Activated CD8-positive, alpha-beta memory T cell treated with anti-CD3 and anti-CD28 coated beads, Interleukin-2, amount 10 ng/mL, durations not matched to agents 7 days and 5 days (primary cell): ENCODE measurements around the gene STK17A. TPM values are rescaled to one million over a fixed set of nuclear protein-coding genes. Genes with fewer than 3 reads are reported as not detected.
"Not testable (repeated sequence)": the region's sequence is repeated elsewhere in the genome, so short reads cannot be mapped to it uniquely, and the experiment has no call there.

Source experiments
- ATAC-seq: fragments of 150-1000 bp; cut with Tn5 transposase; one replicate; pipeline ENCODE4 v1.10.0; 2021; ENCODE audit warnings: moderate library complexity
- CTCF ChIA-PET: fragments of 350-600 bp; sonication (Branson Sonifier 250); formaldehyde crosslinking; loops from one replicate; lab custom pipeline; 2021; ENCODE audit warnings: antibody characterized with exemption; lab: Charles Lee
- DNase-seq: peaks from one replicate; pipeline ENCODE4 v3.0.0-alpha.2; 2020
- H3K27ac Mint-ChIP-seq: one replicate; pipeline ENCODE4 v1.8.0; 2021; ENCODE audit warnings: mild to moderate bottlenecking, mixed read lengths
- H3K27me3 Mint-ChIP-seq: one replicate; pipeline ENCODE4 v1.8.0; 2021; ENCODE audit warnings: mixed read lengths
- H3K36me3 Mint-ChIP-seq: one replicate; pipeline ENCODE4 v1.8.0; 2021; ENCODE audit warnings: mild to moderate bottlenecking, mixed read lengths
- H3K4me1 Mint-ChIP-seq: one replicate; pipeline ENCODE4 v1.8.0; 2021; ENCODE audit warnings: mixed read lengths
- H3K4me3 Mint-ChIP-seq: one replicate; pipeline ENCODE4 v1.8.0; 2021; ENCODE audit warnings: mild to moderate bottlenecking, moderate library complexity, mixed read lengths
- H3K9me3 Mint-ChIP-seq: one replicate; pipeline ENCODE4 v1.8.0; 2022; ENCODE audit warnings: low read depth, mixed read lengths
- total RNA-seq, 2 experiments: library from RNA; stranded (reverse); gene quantifications; one replicate each; pipeline ENCODE4 v1.2.3, GENCODE V29; 2021

Gene STK17A
- total RNA-seq, 2 experiments from 2014 or later: 84.9 to 86.1 TPM

DNA sequence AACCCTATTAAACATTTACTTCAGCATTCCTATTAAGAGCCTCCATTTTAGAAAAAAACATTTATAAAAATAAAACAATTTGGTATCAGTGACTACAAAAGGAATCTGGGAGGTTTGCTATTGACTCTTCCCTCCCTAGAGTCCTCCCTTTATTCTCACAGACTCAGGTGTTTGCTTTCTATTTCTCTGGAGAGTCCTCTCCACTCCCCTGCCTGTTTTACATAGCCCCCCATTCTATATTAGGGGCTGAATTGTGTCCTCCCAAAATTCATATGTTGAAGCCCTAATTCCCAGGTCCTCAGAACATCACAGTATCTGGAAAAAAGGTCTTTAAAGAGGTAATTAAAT lies 76.6 kb downstream of the STK17A start:
- peak overlapping the region; percentile 31 for H3K27ac Mint-ChIP-seq
- CTCF ChIA-PET: interaction anchor here (2.2 kb wide), 1 partner anchor 76 kb away, joined by 9 read pairs; the partner anchor contains the start of gene STK17A
- DNase-seq: no peak
- H3K27me3 Mint-ChIP-seq: no peaks in the 10 kb centered on the region
- no peak for ATAC-seq
- peaks cover 53% of the 10 kb centered on the region for H3K36me3 Mint-ChIP-seq
- peaks cover 52% of the 10 kb centered on the region for H3K4me1 Mint-ChIP-seq
- no peaks in the 10 kb centered on the region for H3K9me3 Mint-ChIP-seq
- H3K4me3 Mint-ChIP-seq: no peak overlapping the region

DNA sequence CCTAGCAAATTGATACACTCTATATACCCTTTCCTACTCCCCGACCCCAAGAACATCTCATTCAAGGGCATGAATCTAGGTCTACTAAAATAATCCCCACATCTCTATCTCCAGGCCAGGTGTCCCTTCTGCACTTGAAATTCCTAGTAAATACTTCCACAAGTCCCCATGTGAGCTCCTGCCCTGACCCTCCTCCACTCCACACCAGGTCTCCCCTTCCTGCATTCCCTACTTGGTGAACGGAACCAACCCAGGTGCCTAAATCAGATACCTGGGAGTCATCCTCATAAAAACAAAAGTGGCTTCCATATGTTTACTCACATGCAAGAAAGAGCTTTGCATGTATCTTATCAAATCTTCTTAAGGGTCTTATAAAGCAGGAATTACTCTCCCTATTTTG lies 77.2 kb downstream of the STK17A start:
- H3K27ac Mint-ChIP-seq: peak overlapping the region; percentile 63
- ATAC-seq (no peak), DNase-seq (no peak)
- H3K9me3 Mint-ChIP-seq: no peaks in the 10 kb centered on the region
- H3K4me1 Mint-ChIP-seq: peaks cover 55% of the 10 kb centered on the region
- CTCF ChIA-PET: interaction anchor here (1.2 to 2.2 kb wide), 2 partner anchors 33 to 77 kb away, joined by 3 to 9 read pairs; partner anchors contain the start of gene STK17A
- no peaks in the 10 kb centered on the region for H3K27me3 Mint-ChIP-seq
- H3K4me3 Mint-ChIP-seq: no peak overlapping the region
- peaks cover 55% of the 10 kb centered on the region for H3K36me3 Mint-ChIP-seq

DNA sequence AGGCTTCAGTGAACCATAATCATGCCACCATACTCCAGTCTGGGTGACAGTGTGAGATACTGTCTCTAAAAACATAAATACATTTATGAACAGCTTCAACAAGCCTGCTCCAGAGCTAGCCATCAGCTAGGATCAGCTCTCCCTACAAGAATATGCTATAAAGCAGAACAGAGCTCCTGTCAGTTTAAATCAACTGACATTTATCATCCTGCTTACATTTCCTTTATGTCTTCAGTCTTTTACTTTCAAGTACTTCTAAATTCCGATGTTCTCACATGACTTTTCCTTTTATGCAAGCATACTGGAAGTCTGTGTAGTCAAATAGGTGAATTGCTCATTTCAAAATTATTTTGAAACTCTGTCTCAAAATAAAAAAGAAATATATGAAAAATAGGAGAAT lies 81.8 kb downstream of the STK17A start:
- Mint-ChIP-seq H3K27me3 (no peaks in the 10 kb centered on the region), H3K27ac (no peak overlapping the region), H3K4me1 (peaks cover 43% of the 10 kb centered on the region), H3K4me3 (no peak overlapping the region), H3K9me3 (no peaks in the 10 kb centered on the region), H3K36me3 (peaks cover 67% of the 10 kb centered on the region)
- DNase-seq (no peak), ATAC-seq (no peak)
- CTCF ChIA-PET: interaction anchor here (1.5 to 2.5 kb wide), 2 partner anchors 80 to 82 kb away, joined by 4 to 12 read pairs; partner anchors contain the start of gene STK17A

DNA sequence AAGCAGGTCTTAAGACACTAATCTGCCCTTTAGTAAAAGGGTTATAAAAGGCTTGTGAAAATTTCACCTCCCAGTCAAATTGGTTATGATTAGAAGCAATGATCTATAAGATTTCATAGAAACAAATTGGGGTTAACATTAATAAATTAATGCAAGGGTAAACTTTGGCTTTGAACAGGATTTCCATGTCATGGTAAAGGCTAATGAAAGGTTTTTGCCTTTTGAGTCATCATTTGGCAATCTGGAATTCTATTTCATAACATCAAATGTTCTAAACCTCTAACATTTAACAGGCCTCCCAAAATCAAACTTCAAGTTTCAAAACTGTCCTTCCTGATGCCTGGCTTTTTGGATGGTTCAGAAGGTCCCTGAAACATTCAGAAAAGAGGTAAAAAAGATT lies 84.0 kb downstream of the STK17A start:
- CTCF ChIA-PET: no interaction called here
- H3K27ac Mint-ChIP-seq: no peak overlapping the region
- no peak overlapping the region for H3K4me3 Mint-ChIP-seq
- no peak for ATAC-seq
- H3K9me3 Mint-ChIP-seq: peaks cover 5% of the 10 kb centered on the region
- DNase-seq: no peak
- H3K4me1 Mint-ChIP-seq: peaks cover 46% of the 10 kb centered on the region
- H3K27me3 Mint-ChIP-seq: no peaks in the 10 kb centered on the region
- peaks cover 65% of the 10 kb centered on the region for H3K36me3 Mint-ChIP-seq

DNA sequence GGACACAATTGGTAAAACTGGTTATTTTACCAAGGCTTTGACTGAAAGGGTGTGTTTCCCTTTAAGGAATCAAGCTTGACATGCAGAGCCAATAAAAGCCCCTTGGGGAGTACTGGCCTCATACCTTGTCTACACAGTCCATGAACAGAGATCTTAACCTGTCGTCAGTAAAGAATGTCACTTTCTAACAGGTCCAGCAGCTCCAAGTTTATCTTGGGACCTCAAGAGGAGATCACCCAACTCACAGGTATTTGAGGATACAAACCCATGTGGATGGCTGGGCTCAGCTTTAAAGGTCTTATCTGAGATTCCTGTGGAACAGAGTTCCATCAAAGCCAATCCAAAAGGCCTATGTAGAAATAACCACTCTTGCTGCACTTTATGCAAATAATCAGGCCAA lies 85.1 kb downstream of the STK17A start:
- CTCF ChIA-PET: interaction anchor here (1.5 to 3.5 kb wide), 3 partner anchors 18 to 89 kb away, joined by 3 to 29 read pairs (median 8); partner anchors contain the start of gene STK17A
- Mint-ChIP-seq H3K36me3 (peaks cover 70% of the 10 kb centered on the region), H3K9me3 (peaks cover 12% of the 10 kb centered on the region), H3K4me1 (peaks cover 54% of the 10 kb centered on the region), H3K27me3 (no peaks in the 10 kb centered on the region), H3K4me3 (no peak overlapping the region), H3K27ac (no peak overlapping the region)
- DNase-seq (no peak), ATAC-seq (no peak)

DNA sequence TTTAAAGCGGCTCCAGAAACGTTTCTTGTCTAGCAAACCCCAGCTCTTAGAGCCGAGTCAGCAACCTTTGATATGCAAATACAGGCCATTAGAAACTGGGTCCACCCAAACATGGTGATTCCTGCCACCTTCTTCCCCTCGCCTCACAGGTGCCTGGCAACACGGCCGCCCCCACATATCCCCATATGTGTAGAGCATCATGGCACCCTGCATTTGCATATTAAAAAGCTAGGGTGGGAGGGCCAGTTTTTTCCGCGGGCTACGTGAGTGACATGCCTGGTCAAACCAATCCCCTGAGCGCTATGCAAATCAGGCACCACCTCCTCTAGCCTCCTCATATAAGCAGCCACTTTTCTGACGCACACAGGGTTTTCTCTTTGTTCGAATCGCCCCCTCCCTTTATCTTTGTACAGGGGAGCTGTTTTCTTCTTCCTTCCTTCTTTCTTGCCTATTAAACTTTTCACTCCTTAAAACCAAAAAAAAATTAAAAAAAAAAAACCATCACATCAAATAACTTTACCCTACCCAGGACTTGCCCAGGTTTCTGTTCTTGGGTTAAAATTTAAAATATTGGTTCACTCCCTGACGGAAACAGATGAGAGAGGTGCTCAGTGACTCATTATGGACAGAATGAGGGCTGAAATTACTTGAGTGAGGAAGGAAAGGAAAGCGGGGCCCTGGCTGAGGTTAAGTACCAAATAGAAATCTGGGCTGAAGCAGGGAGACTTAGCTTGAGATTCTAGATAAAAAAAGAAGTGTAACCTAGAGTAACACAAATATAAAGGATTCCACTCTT lies 86.6 kb downstream of the STK17A start:
- Mint-ChIP-seq H3K27ac (peak overlapping the region; percentile 93), H3K4me1 (peaks cover 63% of the 10 kb centered on the region), H3K27me3 (no peaks in the 10 kb centered on the region), H3K9me3 (peaks cover 17% of the 10 kb centered on the region), H3K4me3 (peak overlapping the region; percentile 61), H3K36me3 (peaks cover 76% of the 10 kb centered on the region)
- peak; percentile 91 for DNase-seq
- peak; percentile 90 for ATAC-seq
- CTCF ChIA-PET: interaction anchor here (0.8 to 3.5 kb wide), 10 partner anchors 11 to 87 kb away, joined by 3 to 29 read pairs (median 4); partner anchors contain the start of gene STK17A

DNA sequence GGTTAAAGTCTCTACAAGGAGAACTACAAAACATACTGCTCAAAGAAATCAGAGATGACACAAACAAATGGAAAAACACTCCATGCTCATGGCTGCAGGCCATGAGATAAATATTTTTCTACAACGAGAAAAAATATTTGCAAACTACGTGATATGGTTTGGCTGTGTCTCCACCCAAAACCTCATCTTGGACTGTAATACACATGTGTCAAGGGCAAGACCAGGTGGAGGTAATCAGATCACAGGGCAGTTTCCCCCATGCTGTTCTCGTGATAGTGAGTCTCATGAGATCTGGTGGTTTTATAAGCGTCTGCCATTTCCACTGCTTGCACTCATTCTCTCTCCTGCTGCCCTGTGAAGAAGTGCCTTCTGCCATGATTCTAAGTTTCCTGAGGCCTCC lies 88.6 kb downstream of the STK17A start:
- ATAC-seq (no peak), DNase-seq (no peak)
- CTCF ChIA-PET: no interaction called here
- H3K36me3 Mint-ChIP-seq: peaks cover 71% of the 10 kb centered on the region
- H3K9me3 Mint-ChIP-seq: peaks cover 21% of the 10 kb centered on the region
- no peak overlapping the region for H3K4me3 Mint-ChIP-seq
- no peaks in the 10 kb centered on the region for H3K27me3 Mint-ChIP-seq
- peak overlapping the region; percentile 24 for H3K27ac Mint-ChIP-seq
- peaks cover 56% of the 10 kb centered on the region for H3K4me1 Mint-ChIP-seq

DNA sequence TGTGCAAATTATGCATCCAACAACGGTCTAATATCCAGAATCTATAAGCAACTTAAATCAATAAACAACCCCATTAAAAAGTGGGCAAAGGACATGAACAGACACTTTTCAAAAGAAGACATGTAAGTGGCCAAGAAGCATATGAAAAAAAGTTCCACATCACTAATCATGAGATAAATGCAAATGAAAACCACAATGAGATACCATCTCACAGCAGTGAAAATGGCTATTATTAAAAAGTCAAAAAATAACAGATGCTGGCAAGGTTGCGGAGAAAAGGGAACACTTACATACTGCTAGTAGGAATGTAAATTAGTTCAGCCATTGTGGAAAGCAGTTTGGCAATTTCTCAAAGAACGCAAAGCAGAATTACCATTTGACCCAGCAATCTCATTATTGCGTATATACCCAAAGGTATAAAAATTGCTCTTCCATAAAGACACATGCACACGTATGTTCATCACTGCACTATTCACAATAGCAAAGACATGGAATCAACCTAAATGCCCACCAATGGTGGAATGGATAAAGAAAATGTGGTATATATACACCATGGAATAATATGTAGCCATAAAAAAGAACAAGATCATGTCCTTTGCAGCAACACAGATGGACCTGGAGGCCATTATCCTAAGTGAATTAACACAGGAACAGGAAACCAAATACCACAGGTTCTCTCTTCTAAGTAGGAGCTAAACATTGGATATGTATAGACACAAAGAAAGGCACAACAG lies 90.5 kb downstream of the STK17A start:
- H3K4me1 Mint-ChIP-seq: peaks cover 55% of the 10 kb centered on the region
- H3K36me3 Mint-ChIP-seq: peaks cover 56% of the 10 kb centered on the region
- DNase-seq, H3K27me3 Mint-ChIP-seq, ATAC-seq, H3K4me3 Mint-ChIP-seq, H3K27ac Mint-ChIP-seq: not testable (repeated sequence)
- CTCF ChIA-PET: interaction anchor here (0.8 to 1.1 kb wide), 3 partner anchors 23 to 91 kb away, joined by 3 to 8 read pairs (median 3); partner anchors contain the start of gene STK17A
- peaks cover 21% of the 10 kb centered on the region for H3K9me3 Mint-ChIP-seq

DNA sequence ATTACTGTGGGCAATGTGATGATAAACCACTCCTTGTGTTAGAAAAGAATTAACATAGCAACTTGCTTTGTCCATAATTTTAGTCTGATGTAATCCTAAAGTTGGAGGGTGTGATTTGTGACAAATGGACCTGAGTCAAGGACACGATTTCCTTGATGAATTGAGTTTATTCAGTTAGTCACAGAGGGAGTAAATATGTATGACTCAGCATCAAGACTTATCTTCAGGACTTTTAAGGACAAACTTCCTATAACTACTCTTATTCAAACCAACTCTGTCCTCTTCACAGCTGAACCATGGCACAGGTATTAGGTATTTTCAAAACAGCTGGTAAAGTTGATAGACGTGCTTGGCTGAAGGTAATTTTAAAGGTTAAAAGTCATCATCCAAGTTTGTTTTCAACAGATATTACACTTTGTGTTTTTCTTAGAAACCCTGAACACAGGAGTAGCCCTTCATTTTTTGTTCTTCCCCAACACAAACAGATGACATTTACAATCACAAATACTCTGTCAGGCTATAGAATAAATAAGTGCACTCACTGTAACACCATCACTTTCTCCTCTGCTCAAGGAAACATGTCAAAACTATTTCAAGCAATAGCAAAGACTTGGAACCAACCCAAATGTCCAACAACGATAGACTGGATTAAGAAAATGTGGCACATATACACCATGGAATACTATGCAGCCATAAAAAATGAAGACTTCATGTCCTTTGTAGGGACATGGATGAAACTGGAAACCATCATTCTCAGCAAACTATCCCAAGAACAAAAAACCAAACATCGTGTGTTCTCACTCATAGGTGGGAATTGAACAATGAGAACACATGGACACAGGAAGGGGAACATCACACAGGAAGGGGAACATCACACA lies 91.9 kb downstream of the STK17A start:
- H3K4me1 Mint-ChIP-seq: peaks cover 56% of the 10 kb centered on the region
- CTCF ChIA-PET: interaction anchor here (0.8 to 1.1 kb wide), 3 partner anchors 25 to 92 kb away, joined by 3 to 8 read pairs (median 3); partner anchors contain the start of gene STK17A
- no peak overlapping the region for H3K27ac Mint-ChIP-seq
- DNase-seq: no peak
- no peaks in the 10 kb centered on the region for H3K27me3 Mint-ChIP-seq
- no peak overlapping the region for H3K4me3 Mint-ChIP-seq
- H3K36me3 Mint-ChIP-seq: peaks cover 52% of the 10 kb centered on the region
- peaks cover 21% of the 10 kb centered on the region for H3K9me3 Mint-ChIP-seq
- no peak for ATAC-seq

Other genes starting within 250 kb of the STK17A start
- gene COA1, start 146.4 kb downstream of the STK17A start, total RNA-seq: 10 to 100 TPM; 66.7 to 73.0 TPM
- gene BLVRA, start 175.6 kb downstream of the STK17A start, total RNA-seq: 10 to 100 TPM; 37.2 to 46.9 TPM